ENCODE measurements around the gene RIC3.
"Not testable (repeated sequence)": the region's sequence is repeated elsewhere in the genome, so short reads cannot be mapped to it uniquely, and the experiment has no call there.

Gene RIC3

GRCh38 chr11:8190431-8190830, 21.6 kb upstream of the RIC3 start:
- no peak for DNase-seq (ENCODE audit: low spot score)

- no peak for DNase-seq (ENCODE audit: low spot score)
Measured at GRCh38 chr11:8186429-8186828, 17.6 kb upstream of the RIC3 start.

DNA sequence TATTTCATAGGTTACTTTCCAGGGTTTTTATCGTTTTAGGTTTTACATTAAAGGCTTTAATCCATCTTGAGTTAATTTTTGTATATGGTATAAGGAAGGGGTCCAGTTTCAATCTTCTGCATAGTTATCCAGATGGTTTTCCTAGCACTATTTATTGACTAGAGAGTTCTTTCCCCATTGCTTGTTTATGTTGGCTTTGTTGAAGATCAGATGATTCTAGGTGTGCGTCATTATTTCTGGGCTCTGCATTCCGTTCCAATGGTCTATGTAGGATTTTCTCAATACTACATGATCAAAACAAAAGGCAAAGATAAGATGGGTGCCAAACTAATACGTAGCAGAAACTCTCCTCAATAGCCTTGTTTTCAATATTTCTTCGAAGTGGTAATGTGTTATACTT, 14.3 kb upstream of the RIC3 start:
- no peak for DNase-seq (ENCODE audit: low spot score)

GRCh38 chr11:8180469-8180868, 11.6 kb upstream of the RIC3 start:
- DNase-seq (ENCODE audit: low spot score): no peak

DNA sequence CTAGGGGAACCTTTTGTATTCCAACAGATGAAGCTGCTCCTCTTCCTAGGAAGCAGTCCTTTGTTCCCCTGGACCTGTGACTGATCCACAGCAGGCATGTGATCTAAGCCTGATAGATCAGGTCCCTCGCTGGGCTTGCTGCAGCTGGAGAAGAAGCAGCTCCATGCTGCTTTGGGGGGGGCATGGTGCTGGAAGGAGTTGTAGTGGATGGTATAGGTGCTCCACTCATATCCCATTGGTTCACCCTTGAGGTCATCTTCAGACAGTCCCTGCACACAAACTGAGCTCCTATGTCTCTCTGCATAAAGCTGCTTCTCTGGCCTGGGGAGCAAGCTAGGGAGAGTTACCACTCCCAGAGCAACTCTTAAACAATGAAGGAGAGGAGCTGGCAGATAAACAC, 9.5 kb upstream of the RIC3 start:
- no peak for DNase-seq (ENCODE audit: low spot score)

GRCh38 chr11:8177136-8177535, 8.3 kb upstream of the RIC3 start:
- DNase-seq (ENCODE audit: low spot score): no peak

DNA sequence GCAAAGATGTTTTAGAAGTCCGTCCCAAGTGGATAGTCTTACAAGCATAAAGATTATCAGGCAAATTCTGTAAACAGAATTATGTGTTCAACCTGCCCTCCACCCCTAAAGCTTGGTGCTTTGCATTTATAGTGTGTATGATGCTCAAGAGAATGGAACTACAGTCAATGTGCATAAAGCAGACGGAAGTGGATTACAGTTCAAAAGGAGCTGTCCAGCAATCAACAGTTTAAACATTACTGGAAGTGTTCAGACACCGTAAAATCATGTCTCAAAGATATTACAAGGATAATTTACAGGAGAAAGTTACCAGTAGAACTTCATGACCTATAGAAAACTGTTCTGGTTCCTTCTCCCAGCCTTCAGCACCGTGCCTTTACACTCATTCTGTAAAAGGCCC, 1.0 kb downstream of the RIC3 start:
- DNase-seq (ENCODE audit: low spot score): no peak

GRCh38 chr11:8164746-8165145, 4.1 kb downstream of the RIC3 start:
- DNase-seq (ENCODE audit: low spot score): no peak

DNA sequence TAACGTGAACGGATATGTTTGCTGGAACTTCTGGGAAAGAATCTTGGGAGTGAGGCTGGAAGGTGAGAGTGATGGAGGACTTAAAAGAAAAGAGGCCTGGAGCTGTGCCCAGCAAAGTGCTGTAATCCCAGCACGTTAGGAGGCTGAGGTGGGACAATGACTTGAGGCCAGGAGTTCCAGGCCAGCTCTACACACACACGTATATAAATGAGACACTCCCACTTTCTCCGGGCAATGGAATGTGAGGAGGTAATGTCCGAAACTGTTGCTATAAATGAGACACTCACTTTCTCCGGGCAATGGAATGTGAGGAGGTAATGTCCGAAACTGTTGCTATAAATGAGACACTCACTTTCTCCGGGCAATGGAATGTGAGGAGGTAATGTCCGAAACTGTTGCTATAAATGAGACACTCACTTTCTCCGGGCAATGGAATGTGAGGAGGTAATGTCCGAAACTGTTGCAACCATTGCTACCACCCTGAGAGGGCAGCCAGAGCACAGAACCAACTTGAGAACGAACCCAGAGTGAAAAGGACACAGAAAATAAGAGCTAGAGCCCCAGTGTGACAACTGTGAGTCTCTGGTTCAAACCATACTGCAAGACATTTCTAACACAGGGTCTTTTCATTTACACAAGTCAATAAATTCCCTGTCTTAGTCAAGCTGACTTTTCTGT, 7.1 kb downstream of the RIC3 start:
- DNase-seq (ENCODE audit: low spot score): not testable (repeated sequence)

DNA sequence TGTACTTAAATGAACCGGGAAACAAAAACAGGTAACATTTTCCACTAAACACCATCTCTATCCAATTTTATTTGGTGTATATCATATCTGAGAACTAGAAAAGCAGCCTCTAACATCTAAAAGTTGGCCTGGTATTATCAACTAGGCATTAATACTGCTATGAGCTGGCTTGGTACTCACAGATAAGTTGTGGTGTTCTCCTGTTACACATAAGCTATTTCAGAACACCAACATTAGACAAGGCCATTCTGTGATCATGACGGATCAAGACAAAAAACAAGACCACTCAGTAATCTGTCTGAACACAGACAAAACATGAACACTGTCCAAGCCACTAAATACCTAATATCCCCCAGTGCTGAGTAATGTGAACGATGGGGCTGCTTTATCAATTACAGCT, 11.9 kb downstream of the RIC3 start:
- DNase-seq (ENCODE audit: low spot score): no peak

- no peak for DNase-seq (ENCODE audit: low spot score)
Measured at GRCh38 chr11:8149726-8150125, 19.1 kb downstream of the RIC3 start.

DNA sequence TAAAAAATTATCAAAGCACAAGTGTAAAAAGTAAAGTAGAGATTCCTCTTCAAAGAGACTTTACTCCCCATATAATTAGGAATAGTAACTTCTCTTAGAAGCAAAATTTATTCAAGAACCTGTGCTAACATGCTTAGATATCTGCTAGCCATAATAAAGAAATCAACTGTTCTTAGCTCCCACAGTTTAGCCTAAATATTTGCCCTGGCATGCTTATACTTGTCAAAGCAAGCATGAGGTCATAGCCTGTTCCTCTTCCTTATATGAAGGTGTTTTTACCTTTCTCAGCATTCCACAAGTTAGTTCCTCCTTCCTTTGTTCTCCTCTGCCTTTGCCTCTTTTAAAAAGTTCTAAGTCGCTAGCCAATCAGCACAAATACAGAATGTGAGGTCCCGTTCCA, 30.3 kb downstream of the RIC3 start:
- DNase-seq (ENCODE audit: low spot score): no peak

DNA sequence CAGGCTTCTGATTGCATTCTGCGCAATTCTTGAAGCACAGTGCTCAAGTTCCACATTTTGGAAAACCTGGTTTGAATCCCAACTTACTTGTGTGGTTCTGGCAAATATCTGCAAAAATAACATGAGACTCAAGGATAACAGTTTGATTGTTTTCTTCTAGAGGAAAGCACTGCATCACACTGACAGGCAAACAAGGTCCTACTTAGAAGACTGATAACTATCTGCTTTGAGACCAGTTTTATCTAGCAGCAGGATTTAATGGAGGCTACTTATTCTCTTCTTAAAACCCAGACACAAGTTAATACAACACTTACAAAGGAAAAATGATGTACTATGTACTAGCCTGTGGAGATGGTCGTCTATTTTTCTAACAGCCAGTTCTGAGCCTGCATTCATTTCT, 41.4 kb downstream of the RIC3 start:
- DNase-seq (ENCODE audit: low spot score): no peak

GRCh38 chr11:8126649-8127289, 42.1 kb downstream of the RIC3 start:
- no peak for DNase-seq (ENCODE audit: low spot score)

- no peak for DNase-seq (ENCODE audit: low spot score)
Measured at GRCh38 chr11:8122173-8122764, 46.6 kb downstream of the RIC3 start.

GRCh38 chr11:8111636-8112035, 57.2 kb downstream of the RIC3 start:
- DNase-seq (ENCODE audit: low spot score): no peak

- DNase-seq (ENCODE audit: low spot score): no peak
Measured at GRCh38 chr11:8110396-8110795, 58.4 kb downstream of the RIC3 start.

DNA sequence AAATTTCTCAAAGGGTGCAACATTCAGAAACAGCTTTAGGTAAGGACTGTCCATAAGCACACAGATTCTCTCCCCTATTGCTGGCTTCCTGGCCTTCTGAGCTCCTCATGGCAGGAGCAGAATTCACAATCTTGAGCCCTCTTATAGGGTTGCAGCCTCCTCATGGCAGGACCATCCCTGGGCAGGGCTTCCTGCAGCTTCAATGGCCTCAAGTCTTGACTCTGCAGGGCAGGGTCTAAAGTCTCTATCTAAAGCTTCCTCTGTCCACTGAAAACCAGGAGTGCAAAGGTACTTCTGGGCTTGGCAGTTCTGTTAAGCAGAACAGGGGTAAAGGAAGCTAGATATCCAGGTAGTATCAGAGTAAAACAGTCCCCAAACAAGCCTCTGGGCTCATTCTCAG, 59.1 kb downstream of the RIC3 start:
- no peak for DNase-seq (ENCODE audit: low spot score)

GRCh38 chr11:8108421-8108820, 60.4 kb downstream of the RIC3 start:
- DNase-seq (ENCODE audit: low spot score): no peak

GRCh38 chr11:8107642-8108041, 61.2 kb downstream of the RIC3 start:
- no peak for DNase-seq (ENCODE audit: low spot score)

- no peak for DNase-seq (ENCODE audit: low spot score)
Measured at GRCh38 chr11:8106679-8107078, 62.1 kb downstream of the RIC3 start.

GRCh38 chr11:8105666-8106065, 63.2 kb downstream of the RIC3 start:
- no peak for DNase-seq (ENCODE audit: low spot score)

DNA sequence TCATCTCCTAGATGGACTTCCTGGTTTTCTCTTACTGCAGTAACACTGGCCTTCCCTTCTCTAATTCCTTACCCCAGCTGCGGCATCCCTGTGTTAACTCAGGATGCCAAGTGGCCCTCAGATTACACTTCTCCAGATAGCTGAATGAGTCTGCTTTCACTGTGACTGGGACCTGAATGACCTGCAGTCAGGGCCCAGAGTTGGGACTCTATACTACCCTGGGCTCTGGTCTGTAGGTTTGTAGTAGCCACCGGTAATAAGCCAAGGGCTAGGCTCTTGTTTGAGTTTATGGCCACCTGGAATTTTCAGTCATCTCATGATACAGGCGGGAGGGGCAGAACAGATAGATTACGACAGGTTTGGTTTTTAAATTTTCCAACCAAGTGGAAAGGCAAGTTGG, 63.7 kb downstream of the RIC3 start:
- no peak for DNase-seq (ENCODE audit: low spot score)

DNA sequence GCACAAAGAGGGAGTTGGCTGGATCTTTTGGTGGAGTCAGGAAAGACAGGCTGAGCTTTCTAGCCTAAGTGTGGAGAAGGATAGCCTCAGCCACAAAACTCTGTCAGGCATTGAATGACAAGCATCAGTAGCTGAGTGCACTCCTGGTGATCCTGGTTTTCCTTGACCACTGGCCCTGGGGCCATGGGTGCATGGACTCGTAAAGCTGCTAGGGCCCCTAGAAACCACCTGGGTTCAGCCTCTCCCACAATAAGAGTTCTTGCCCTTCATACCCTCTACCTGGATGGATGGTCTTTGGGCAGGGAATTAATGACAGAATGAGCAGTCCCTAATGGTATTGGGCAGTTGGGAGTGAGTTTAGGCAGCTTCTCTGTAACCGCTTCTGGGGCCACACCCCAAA, 64.9 kb downstream of the RIC3 start:
- DNase-seq (ENCODE audit: low spot score): no peak
